ENCODE results near the gene FXYD3.

FXYD3 gene

DNA sequence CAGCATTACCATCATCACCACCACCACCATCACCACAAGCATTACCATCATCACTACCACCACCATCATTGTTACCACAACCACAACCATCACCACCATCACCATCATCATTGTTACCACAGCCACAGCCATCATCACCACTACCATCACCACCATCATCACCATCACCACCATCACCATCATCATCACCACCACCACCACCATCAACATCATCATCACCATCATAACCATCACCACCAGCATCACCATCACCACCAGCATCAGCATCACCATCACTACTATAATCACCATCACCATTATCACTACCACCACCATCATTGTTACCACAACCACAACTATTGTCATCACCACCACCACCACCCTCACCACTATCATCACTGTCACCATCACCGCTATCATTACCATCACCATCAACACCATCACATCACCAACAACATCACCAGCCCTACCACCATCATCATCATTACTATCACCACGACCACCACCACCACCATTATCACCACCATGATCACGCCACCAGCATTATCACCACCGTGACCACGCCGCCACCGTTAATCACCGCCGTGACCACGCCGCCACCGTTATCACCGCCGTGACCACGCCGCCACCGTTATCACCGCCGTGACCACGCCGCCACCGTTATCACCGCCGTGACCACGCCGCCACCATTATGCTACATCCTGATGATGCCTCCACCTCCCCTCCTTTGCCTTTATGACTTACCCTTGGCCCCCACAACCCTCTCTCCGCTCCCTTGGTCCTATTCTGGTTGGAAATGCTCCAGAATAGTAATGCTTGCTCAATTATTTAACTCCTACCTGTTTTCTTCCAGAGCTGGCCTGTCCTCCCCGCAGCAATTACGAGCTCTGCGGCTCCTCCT, 10.0 kb upstream of the FXYD3 start:
- H4K5ac ChIP-seq (ENCODE audit: low read length): no peak overlapping the region
- no CpG with 5 or more reads among the region's 30 CpGs for WGBS (ENCODE audit: extremely low coverage, insufficient coverage, low lambda C conversion rate)
- no peak overlapping the region for H3K4me2 ChIP-seq (ENCODE audit: low read length)
- H3K79me1 ChIP-seq (ENCODE audit: low read length): no peaks in the 10 kb centered on the region
- no peak overlapping the region for H2AK5ac ChIP-seq (ENCODE audit: low read length)
- H2BK120ac ChIP-seq (ENCODE audit: low read depth, low read length): no peak overlapping the region
- H3K27ac ChIP-seq (ENCODE audit: low read depth, low read length): no peak overlapping the region
- no peak for DNase-seq
- no peak overlapping the region for H3K56ac ChIP-seq (ENCODE audit: low read length)
- no peaks in the 10 kb centered on the region for H3K4me1 ChIP-seq (ENCODE audit: control insufficient read depth, low read depth, low read length)
- no peak overlapping the region for H3K4ac ChIP-seq (ENCODE audit: low read depth, low read length)
- H3K9ac ChIP-seq (ENCODE audit: low read length): no peak overlapping the region
- no peak overlapping the region for H4K8ac ChIP-seq (ENCODE audit: low read depth, low read length)
- no peak overlapping the region for H3K18ac ChIP-seq (ENCODE audit: low read length)
- no peak overlapping the region for H3K4me3 ChIP-seq (ENCODE audit: low read length)
- H2BK15ac ChIP-seq (replicated peaks; ENCODE audit: low read depth): no peak overlapping the region
- H2BK5ac ChIP-seq (ENCODE audit: low read length): no peak overlapping the region
- H3K36me3 ChIP-seq (ENCODE audit: control insufficient read depth, insufficient read depth, low read length): no peaks in the 10 kb centered on the region
- H3K23ac ChIP-seq (ENCODE audit: low read length): no peak overlapping the region
- no peaks in the 10 kb centered on the region for H3K27me3 ChIP-seq (ENCODE audit: insufficient read depth, low read length, poor library complexity)
- no peaks in the 10 kb centered on the region for H3K79me2 ChIP-seq (ENCODE audit: control insufficient read depth, insufficient read depth, low read length)

- Histone ChIP-seq H3K56ac (ENCODE audit: low read length) (no peak overlapping the region), H2BK120ac (ENCODE audit: low read depth, low read length) (no peak overlapping the region), H2BK15ac (replicated peaks; ENCODE audit: low read depth) (no peak overlapping the region), H3K79me2 (ENCODE audit: control insufficient read depth, insufficient read depth, low read length) (no peaks in the 10 kb centered on the region), H3K27me3 (ENCODE audit: insufficient read depth, low read length, poor library complexity) (no peaks in the 10 kb centered on the region), H3K4me1 (ENCODE audit: control insufficient read depth, low read depth, low read length) (no peaks in the 10 kb centered on the region), H3K27ac (ENCODE audit: low read depth, low read length) (no peak overlapping the region), H3K23ac (ENCODE audit: low read length) (no peak overlapping the region), H3K4me3 (ENCODE audit: low read length) (no peak overlapping the region), H3K79me1 (ENCODE audit: low read length) (no peaks in the 10 kb centered on the region), H4K5ac (ENCODE audit: low read length) (no peak overlapping the region), H2AK5ac (ENCODE audit: low read length) (no peak overlapping the region), H3K18ac (ENCODE audit: low read length) (no peak overlapping the region), H3K4ac (ENCODE audit: low read depth, low read length) (no peak overlapping the region), H3K36me3 (ENCODE audit: control insufficient read depth, insufficient read depth, low read length) (no peaks in the 10 kb centered on the region), H3K4me2 (ENCODE audit: low read length) (no peak overlapping the region), H2BK5ac (ENCODE audit: low read length) (no peak overlapping the region), H4K8ac (ENCODE audit: low read depth, low read length) (no peak overlapping the region), H3K9ac (ENCODE audit: low read length) (no peak overlapping the region)
- DNase-seq: no peak
- no CpG with 5 or more reads among the region's 9 CpGs for WGBS (ENCODE audit: extremely low coverage, insufficient coverage, low lambda C conversion rate)
These were observed 9.4 kb upstream of the FXYD3 start for GRCh38 chr19:35106291-35106583.

DNA sequence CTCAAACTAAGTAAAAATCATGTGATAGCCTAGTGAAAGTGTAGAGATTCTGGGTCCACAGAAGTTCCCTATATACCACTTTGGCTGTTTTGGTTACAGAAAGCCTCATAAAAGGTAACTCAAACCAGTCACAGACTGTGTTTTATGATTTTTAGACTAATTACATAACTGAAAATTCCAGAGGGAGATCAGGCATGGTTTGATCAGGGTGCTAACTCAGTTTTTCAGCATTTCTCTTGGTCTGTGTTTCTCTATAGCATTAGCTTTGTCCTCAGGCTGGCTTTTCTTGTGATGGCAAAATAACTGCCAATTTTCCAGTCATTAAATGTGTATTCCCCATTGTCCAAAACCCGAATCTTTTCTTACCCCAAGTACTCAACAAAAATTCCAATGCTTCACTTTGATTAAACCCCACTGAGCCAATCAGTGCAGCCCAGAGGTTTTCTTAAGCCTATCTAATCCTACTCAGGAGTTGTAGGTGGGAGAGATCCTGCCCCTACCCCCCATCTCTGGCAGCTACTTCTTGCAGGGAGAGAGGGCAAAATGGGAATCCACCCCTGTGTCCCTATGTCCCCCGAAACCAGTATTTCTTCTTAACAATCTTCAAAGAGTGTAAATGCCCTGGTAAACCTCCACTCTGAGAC, 8.6 kb upstream of the FXYD3 start:
- no peak overlapping the region for H4K8ac ChIP-seq (ENCODE audit: low read depth, low read length)
- H2BK15ac ChIP-seq (replicated peaks; ENCODE audit: low read depth): no peak overlapping the region
- H4K5ac ChIP-seq (ENCODE audit: low read length): no peak overlapping the region
- H3K36me3 ChIP-seq (ENCODE audit: control insufficient read depth, insufficient read depth, low read length): no peaks in the 10 kb centered on the region
- WGBS (ENCODE audit: extremely low coverage, insufficient coverage, low lambda C conversion rate): no CpG with 5 or more reads among the region's 2 CpGs
- no peak overlapping the region for H3K4ac ChIP-seq (ENCODE audit: low read depth, low read length)
- H3K18ac ChIP-seq (ENCODE audit: low read length): no peak overlapping the region
- no peak overlapping the region for H3K4me2 ChIP-seq (ENCODE audit: low read length)
- no peak overlapping the region for H2BK120ac ChIP-seq (ENCODE audit: low read depth, low read length)
- no peak overlapping the region for H3K27ac ChIP-seq (ENCODE audit: low read depth, low read length)
- no peak for DNase-seq
- H3K79me2 ChIP-seq (ENCODE audit: control insufficient read depth, insufficient read depth, low read length): no peaks in the 10 kb centered on the region
- no peaks in the 10 kb centered on the region for H3K79me1 ChIP-seq (ENCODE audit: low read length)
- H3K9ac ChIP-seq (ENCODE audit: low read length): no peak overlapping the region
- H3K23ac ChIP-seq (ENCODE audit: low read length): no peak overlapping the region
- H3K56ac ChIP-seq (ENCODE audit: low read length): no peak overlapping the region
- no peak overlapping the region for H2BK5ac ChIP-seq (ENCODE audit: low read length)
- no peaks in the 10 kb centered on the region for H3K4me1 ChIP-seq (ENCODE audit: control insufficient read depth, low read depth, low read length)
- no peak overlapping the region for H3K4me3 ChIP-seq (ENCODE audit: low read length)
- H3K27me3 ChIP-seq (ENCODE audit: insufficient read depth, low read length, poor library complexity): no peaks in the 10 kb centered on the region
- no peak overlapping the region for H2AK5ac ChIP-seq (ENCODE audit: low read length)

DNA sequence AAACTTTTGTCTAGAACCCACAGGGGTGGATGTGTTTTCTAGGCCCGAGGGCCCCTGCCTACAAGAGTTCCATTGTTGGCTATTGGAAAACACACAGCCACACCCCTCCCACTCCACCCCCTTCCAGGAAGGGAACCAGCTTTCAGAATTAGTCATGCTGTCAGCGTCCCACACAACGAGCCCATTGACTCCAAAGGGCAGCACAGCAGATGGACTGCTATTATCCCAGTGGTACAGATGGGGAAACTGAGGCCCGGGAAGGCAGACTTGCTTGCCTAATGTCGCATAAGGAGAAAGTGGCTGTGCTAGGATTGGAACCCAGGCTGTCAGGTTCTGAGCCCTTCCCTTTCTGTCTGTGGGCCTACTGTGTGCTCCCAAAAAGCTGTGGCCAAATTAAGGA, 8.1 kb upstream of the FXYD3 start:
- no peak overlapping the region for H2BK15ac ChIP-seq (replicated peaks; ENCODE audit: low read depth)
- no peaks in the 10 kb centered on the region for H3K27me3 ChIP-seq (ENCODE audit: insufficient read depth, low read length, poor library complexity)
- H2AK5ac ChIP-seq (ENCODE audit: low read length): no peak overlapping the region
- H3K23ac ChIP-seq (ENCODE audit: low read length): no peak overlapping the region
- H3K9ac ChIP-seq (ENCODE audit: low read length): no peak overlapping the region
- WGBS (ENCODE audit: extremely low coverage, insufficient coverage, low lambda C conversion rate): no CpG with 5 or more reads among the region's 5 CpGs
- no peak overlapping the region for H3K56ac ChIP-seq (ENCODE audit: low read length)
- no peak overlapping the region for H3K18ac ChIP-seq (ENCODE audit: low read length)
- H3K4me1 ChIP-seq (ENCODE audit: control insufficient read depth, low read depth, low read length): no peaks in the 10 kb centered on the region
- no peak overlapping the region for H2BK5ac ChIP-seq (ENCODE audit: low read length)
- H3K27ac ChIP-seq (ENCODE audit: low read depth, low read length): no peak overlapping the region
- no peak overlapping the region for H4K8ac ChIP-seq (ENCODE audit: low read depth, low read length)
- H3K4me2 ChIP-seq (ENCODE audit: low read length): no peak overlapping the region
- no peaks in the 10 kb centered on the region for H3K79me1 ChIP-seq (ENCODE audit: low read length)
- no peak overlapping the region for H3K4ac ChIP-seq (ENCODE audit: low read depth, low read length)
- H4K5ac ChIP-seq (ENCODE audit: low read length): no peak overlapping the region
- DNase-seq: no peak
- no peak overlapping the region for H3K4me3 ChIP-seq (ENCODE audit: low read length)
- no peaks in the 10 kb centered on the region for H3K36me3 ChIP-seq (ENCODE audit: control insufficient read depth, insufficient read depth, low read length)
- H2BK120ac ChIP-seq (ENCODE audit: low read depth, low read length): no peak overlapping the region
- H3K79me2 ChIP-seq (ENCODE audit: control insufficient read depth, insufficient read depth, low read length): no peaks in the 10 kb centered on the region

DNA sequence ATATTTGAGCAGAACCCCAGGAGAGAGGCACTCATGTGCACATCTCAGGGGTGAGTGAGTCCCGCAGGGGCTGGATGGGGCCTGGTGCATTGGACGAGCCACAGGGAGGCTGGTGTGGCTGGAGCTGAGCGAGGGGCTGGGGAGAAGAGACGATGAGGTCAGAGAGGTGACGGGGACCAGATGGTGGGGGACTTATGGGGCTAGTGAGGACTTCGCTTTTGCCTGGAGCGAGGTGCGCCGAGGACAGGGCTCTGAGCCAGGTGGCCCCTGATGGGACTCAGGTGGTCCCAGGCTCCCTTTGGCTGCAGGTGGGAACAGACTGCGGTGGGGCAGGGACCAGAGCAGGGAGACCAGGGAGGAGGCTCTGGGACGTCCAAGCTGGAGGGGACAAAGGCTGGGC, 6.9 kb upstream of the FXYD3 start:
- DNase-seq: no peak
- Histone ChIP-seq H3K9ac (ENCODE audit: low read length) (no peak overlapping the region), H2AK5ac (ENCODE audit: low read length) (no peak overlapping the region), H3K4me1 (ENCODE audit: control insufficient read depth, low read depth, low read length) (no peaks in the 10 kb centered on the region), H3K23ac (ENCODE audit: low read length) (no peak overlapping the region), H3K4me3 (ENCODE audit: low read length) (no peak overlapping the region), H3K4me2 (ENCODE audit: low read length) (no peak overlapping the region), H4K5ac (ENCODE audit: low read length) (no peak overlapping the region), H3K27me3 (ENCODE audit: insufficient read depth, low read length, poor library complexity) (no peaks in the 10 kb centered on the region), H2BK5ac (ENCODE audit: low read length) (no peak overlapping the region), H3K79me1 (ENCODE audit: low read length) (no peaks in the 10 kb centered on the region), H3K27ac (ENCODE audit: low read depth, low read length) (no peak overlapping the region), H3K79me2 (ENCODE audit: control insufficient read depth, insufficient read depth, low read length) (no peaks in the 10 kb centered on the region), H2BK15ac (replicated peaks; ENCODE audit: low read depth) (no peak overlapping the region), H3K36me3 (ENCODE audit: control insufficient read depth, insufficient read depth, low read length) (no peaks in the 10 kb centered on the region), H3K18ac (ENCODE audit: low read length) (no peak overlapping the region), H4K8ac (ENCODE audit: low read depth, low read length) (no peak overlapping the region), H3K56ac (ENCODE audit: low read length) (no peak overlapping the region), H2BK120ac (ENCODE audit: low read depth, low read length) (no peak overlapping the region), H3K4ac (ENCODE audit: low read depth, low read length) (no peak overlapping the region)
- no CpG with 5 or more reads among the region's 11 CpGs for WGBS (ENCODE audit: extremely low coverage, insufficient coverage, low lambda C conversion rate)

Measured in mesendoderm (in vitro differentiated cells).